HG03060 (cell line): ENCODE measurements around the gene MALRD1.

ENCODE experiments used
- ATAC-seq: cut with Tn5 transposase; IDR thresholded peaks from one replicate; pipeline ENCODE4 v1.9.1; 2021; ENCODE audit warnings: low read depth, moderate number of reproducible peaks; ENCODE audit not compliant: unreplicated experiment

The MALRD1 gene

GRCh38 chr10:19628767-19629560 lies 580.4 kb downstream of the MALRD1 start:
- ATAC-seq: no peak

DNA sequence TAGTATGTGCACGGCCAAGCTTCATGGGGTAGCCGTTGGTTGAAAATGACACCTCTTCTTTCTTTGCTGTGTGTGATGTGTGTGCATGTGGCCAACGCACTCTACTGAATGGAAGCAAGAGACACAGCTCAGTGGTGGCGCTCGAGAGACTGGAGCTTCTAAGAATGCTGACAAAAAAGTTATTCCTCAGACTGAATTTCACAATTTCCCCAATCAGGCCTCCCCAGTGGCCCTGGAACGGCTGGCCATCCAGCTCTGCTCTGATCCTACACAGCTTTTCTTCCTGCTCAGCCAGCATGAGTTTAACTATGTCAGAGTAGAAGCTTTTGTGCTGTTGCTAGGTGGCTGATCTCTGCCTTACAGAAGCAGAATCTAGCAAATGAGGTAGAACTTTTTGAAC lies 581.0 kb downstream of the MALRD1 start:
- no peak for ATAC-seq

GRCh38 chr10:19634163-19634562 lies 585.6 kb downstream of the MALRD1 start:
- ATAC-seq: no peak

GRCh38 chr10:19638182-19638895 lies 589.7 kb downstream of the MALRD1 start:
- no peak for ATAC-seq

DNA sequence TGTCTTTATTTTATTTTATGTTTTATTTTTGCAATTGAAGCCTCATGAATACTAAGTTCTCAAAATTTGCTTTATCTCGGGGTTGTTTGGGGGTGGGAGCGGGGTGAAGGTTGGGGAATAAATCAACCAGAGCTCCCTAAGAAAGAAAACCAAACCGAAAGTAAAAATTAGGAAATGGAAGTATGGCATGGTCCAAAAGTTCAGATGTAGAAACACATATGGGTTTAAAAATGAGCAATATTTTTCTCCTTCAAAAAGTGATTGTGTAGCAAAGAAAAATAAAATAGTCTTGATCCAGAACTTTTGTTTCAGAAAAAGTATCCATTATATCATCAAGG lies 590.3 kb downstream of the MALRD1 start:
- ATAC-seq: no peak

- no peak for ATAC-seq
These were observed 592.1 kb downstream of the MALRD1 start for GRCh38 chr10:19640566-19641263.

DNA sequence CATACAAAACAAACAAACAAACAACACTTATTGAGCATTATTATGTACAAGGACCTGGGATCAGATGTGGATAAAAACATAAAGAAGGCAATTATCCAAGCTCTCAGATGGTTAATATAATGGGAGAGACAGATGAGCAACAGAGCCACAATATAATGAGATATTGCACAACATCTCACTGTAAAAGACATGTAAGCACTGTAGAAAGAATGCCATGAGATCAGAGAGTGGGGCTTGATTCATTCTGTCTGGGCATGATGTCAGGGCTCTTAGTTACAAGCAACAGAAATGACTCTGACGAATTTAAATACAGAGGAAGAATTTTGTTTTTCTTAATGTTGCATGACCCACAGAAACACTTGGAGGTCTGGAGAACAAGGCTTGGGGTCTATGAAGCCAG lies 602.9 kb downstream of the MALRD1 start:
- ATAC-seq: no peak

- no peak for ATAC-seq
These were observed 604.1 kb downstream of the MALRD1 start for GRCh38 chr10:19652750-19653149.

DNA sequence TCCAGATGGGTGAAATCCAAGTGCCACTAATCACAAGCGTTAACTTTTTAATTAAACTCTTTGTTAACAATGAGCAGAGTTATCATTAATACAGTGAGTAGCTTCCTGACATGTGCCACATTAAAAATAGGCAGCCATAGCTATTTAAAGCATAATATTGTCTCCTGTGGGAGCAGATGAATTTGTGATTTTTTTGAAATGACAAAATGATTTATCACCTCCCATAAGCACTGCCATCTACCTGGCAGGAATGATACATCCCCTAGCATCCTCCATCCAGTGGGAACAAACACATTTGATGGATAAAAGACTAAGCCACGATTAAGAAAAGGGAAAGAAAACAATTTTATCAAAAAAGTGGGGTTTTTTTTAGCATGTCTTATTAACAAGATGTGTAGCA lies 605.3 kb downstream of the MALRD1 start:
- no peak for ATAC-seq

DNA sequence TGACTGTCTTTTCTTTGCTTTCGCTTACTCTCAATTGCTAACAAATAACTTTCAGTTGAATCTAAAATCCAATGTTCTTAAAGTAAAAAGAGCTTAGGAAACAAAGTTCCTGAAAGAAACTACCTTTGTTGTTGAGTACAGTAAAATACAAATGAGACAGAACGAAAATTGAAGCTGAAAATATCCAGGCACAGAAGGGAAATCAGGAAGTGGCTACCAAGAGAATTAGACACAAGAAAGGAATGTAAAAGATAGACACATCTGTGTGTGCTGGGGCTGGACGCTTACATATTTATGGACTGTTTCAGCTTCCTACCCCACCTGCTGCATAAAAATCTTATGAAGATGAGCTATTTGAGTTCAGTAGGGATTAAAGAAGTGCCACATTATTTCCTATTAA lies 606.0 kb downstream of the MALRD1 start:
- no peak for ATAC-seq

DNA sequence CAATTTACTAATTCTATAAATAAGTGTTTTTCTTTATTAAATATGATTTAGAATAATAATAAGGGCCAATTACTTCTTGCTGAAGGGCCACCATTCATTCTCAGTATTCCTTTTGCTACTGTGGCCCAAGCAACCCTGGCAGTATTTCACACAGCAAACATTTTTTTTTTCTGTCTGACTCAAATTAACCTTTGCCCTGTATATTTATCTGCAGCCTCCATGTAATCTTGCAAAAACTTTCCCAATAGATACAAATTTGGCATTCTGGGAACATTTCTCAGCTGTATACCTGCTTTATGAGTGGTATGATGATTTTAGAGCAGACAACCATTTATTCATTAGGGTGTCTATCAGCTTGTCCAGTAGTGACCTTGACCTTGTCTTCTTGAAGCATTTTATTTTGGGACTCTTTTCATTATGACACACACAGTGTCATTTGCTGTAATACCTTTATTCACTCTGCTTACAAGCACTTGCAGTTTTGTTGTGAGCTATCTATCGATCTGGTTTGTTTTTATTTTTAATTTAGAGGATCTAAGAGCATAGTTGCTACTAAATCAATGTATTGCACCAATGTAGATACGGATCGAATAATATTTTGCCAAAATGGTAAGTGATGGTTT lies 607.9 kb downstream of the MALRD1 start:
- ATAC-seq: no peak

- ATAC-seq: no peak
These were observed 609.5 kb downstream of the MALRD1 start for GRCh38 chr10:19658131-19658530.

- ATAC-seq: no peak
These were observed 610.1 kb downstream of the MALRD1 start for GRCh38 chr10:19658622-19659233.

- ATAC-seq: no peak
These were observed 611.5 kb downstream of the MALRD1 start for GRCh38 chr10:19659920-19660655.

DNA sequence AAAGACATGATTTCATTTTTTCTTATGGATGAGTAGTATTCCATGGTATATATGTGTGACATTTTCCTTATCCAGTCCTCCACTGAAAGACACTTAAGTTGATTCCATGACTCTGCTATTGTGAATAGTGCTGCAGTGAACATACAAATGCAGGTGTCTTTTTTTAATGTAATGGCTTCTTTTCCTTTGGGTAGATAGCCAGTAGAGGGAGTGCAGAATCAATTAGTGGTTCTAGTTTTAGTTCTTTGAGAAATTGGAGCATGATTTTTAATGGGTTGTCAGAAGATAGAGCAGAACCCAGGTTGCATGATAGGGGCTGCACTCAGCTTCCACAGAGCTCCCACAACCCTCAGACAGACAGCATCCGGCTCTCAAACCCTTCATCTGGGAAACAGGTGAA lies 614.7 kb downstream of the MALRD1 start:
- no peak for ATAC-seq

GRCh38 chr10:19668116-19668515 lies 619.5 kb downstream of the MALRD1 start:
- no peak for ATAC-seq

DNA sequence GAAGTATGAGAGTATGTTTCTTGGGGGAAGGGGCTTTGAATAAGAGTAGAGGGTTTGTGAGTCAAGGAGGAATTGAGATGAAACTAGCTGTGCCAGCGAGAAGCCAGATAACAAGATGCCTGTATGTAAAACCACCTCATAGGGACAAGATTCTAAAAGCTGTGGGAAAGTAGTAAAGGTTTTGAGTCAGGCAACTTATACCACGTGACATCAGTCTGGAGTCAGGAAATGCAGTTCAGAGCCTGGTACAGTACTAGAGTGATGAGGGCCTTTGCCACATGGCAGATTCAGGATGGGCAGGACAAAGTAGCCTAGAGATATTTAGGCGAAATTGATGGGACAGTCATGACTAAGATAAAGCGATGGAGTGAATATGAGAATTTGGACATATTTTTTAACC lies 627.5 kb downstream of the MALRD1 start:
- no peak for ATAC-seq

DNA sequence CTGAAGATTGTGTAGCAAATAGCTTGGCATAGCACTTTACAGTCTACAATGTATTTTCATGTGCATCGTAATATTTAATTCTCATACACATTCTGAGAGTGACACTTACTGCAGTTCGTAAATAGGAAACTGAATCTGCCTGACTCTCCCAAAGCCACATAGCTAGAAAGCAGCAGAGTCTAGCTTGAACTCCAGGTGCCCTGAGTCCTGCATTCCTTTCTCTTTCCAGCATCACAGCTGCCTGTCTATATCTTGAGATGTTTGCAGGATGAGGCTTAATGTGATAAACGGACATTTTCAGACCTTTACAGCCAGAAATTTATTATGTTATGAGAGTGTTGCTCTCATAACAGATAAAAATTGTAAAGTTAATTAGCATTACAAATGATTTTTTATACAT lies 634.8 kb downstream of the MALRD1 start:
- no peak for ATAC-seq

DNA sequence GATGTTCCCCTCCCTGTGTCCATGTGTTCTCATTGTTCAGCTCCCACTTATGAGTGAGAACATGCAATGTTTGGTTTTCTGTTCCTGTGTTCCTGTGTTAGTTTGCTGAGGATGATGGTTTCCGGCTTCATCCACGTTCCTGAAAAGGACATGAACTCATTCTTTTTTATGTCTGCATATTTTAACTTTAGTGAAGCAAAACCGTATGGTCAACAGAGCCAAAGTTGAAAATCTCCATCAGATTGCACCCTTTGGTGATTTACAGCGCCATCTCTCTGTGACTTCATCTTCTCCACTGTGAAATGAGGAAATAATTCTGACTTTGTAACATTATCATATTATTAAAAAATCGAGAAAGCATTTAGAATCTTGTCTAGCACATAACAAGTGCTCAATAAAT lies 635.4 kb downstream of the MALRD1 start:
- no peak for ATAC-seq

GRCh38 chr10:19688344-19688743 lies 639.7 kb downstream of the MALRD1 start:
- ATAC-seq: no peak
